A673 (cell line): ENCODE data around the gene ZNF74.

Experiments used
- CTCF ChIP-seq: fragments of 300-800, 200-600 bp; sonication (generic); conservative IDR thresholded peaks from 2 replicates; pipeline ENCODE4 v1.5.1; 2017; ENCODE audit warnings: low read depth, mild to moderate bottlenecking, antibody characterized with exemption, low read length, moderate library complexity, mixed read lengths
- EZH2 ChIP-seq: fragments of 200-600 bp; sonication (generic); IDR thresholded peaks from 2 replicates; pipeline ENCODE4 v1.6.1; 2017; ENCODE audit warnings: borderline replicate concordance, low read depth, mild to moderate bottlenecking, mixed read lengths, antibody characterized with exemption, low read length; ENCODE audit not compliant: poor library complexity, severe bottlenecking

GRCh38 chr22:20424568-20424931 is 30.6 kb downstream of the ZNF74 start:
- TF ChIP-seq CTCF = no peak
- TF ChIP-seq EZH2 = no peak
